ENCODE measurements around the gene CTNNA3.

DNA sequence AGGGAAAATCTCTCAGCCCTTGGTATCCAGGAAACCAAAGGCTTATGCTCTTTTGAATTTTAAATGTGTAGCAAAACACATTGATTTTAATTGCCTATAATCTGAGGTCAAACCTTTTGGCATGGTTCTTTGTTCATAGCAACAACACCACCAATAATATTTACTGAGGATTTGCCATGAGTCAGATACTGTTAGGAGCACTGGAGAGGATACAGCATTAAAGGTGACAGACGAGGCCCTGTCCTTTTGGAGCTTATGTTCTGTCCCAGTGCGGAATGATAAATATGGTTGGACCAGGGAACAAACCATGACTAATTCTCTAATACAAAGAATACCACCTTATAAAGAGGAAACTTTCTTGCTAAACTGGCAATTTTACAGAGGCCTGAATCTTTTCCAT lies 176.6 kb downstream of the CTNNA3 start:
- TF ChIP-seq, protein P1, sequence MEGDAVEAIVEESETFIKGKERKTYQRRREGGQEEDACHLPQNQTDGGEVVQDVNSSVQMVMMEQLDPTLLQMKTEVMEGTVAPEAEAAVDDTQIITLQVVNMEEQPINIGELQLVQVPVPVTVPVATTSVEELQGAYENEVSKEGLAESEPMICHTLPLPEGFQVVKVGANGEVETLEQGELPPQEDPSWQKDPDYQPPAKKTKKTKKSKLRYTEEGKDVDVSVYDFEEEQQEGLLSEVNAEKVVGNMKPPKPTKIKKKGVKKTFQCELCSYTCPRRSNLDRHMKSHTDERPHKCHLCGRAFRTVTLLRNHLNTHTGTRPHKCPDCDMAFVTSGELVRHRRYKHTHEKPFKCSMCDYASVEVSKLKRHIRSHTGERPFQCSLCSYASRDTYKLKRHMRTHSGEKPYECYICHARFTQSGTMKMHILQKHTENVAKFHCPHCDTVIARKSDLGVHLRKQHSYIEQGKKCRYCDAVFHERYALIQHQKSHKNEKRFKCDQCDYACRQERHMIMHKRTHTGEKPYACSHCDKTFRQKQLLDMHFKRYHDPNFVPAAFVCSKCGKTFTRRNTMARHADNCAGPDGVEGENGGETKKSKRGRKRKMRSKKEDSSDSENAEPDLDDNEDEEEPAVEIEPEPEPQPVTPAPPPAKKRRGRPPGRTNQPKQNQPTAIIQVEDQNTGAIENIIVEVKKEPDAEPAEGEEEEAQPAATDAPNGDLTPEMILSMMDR (IDR thresholded peaks at IDR 0.05): no peak
- TF ChIP-seq POLR2A (IDR thresholded peaks at IDR 0.05): no peak
